Measurements from ENCODE around the gene SLC39A10.

SLC39A10 gene

GRCh38 chr2:195766691-195767090 lies 109.7 kb downstream of the SLC39A10 start:
- TF ChIP-seq POLR2A (IDR thresholded peaks at IDR 0.05; ENCODE audit: low read depth, low read length): no peak
- no peak for TF ChIP-seq POU2F2 (IDR thresholded peaks at IDR 0.05; ENCODE audit: low read depth, low read length)
- TF ChIP-seq TAF1 (IDR thresholded peaks at IDR 0.05; ENCODE audit: low read depth, low read length): no peak
- no peak for TF ChIP-seq POLR2AphosphoS5 (IDR thresholded peaks at IDR 0.05; ENCODE audit: low read depth, low read length)
- no peak for TF ChIP-seq PAX5 (IDR thresholded peaks at IDR 0.05; ENCODE audit: insufficient read depth, low read length, severe bottlenecking)
- no peak for TF ChIP-seq SPI1 (IDR thresholded peaks at IDR 0.05; ENCODE audit: low read depth, low read length)
- no peak for DNase-seq (ENCODE audit: insufficient read length, low spot score)
- no peak for FAIRE-seq

GRCh38 chr2:195768431-195768830 lies 111.4 kb downstream of the SLC39A10 start:
- no peak for DNase-seq (ENCODE audit: insufficient read length, low spot score)
- TF ChIP-seq SPI1 (IDR thresholded peaks at IDR 0.05; ENCODE audit: low read depth, low read length) (no peak), POLR2AphosphoS5 (IDR thresholded peaks at IDR 0.05; ENCODE audit: low read depth, low read length) (no peak), TAF1 (IDR thresholded peaks at IDR 0.05; ENCODE audit: low read depth, low read length) (no peak), POLR2A (IDR thresholded peaks at IDR 0.05; ENCODE audit: low read depth, low read length) (no peak), PAX5 (IDR thresholded peaks at IDR 0.05; ENCODE audit: insufficient read depth, low read length, severe bottlenecking) (no peak), POU2F2 (IDR thresholded peaks at IDR 0.05; ENCODE audit: low read depth, low read length) (no peak)
- no peak for FAIRE-seq

- FAIRE-seq (no peak), DNase-seq (ENCODE audit: insufficient read length, low spot score) (no peak)
- TF ChIP-seq SPI1 (IDR thresholded peaks at IDR 0.05; ENCODE audit: low read depth, low read length) (no peak), TAF1 (IDR thresholded peaks at IDR 0.05; ENCODE audit: low read depth, low read length) (no peak), PAX5 (IDR thresholded peaks at IDR 0.05; ENCODE audit: insufficient read depth, low read length, severe bottlenecking) (no peak), POLR2A (IDR thresholded peaks at IDR 0.05; ENCODE audit: low read depth, low read length) (no peak), POLR2AphosphoS5 (IDR thresholded peaks at IDR 0.05; ENCODE audit: low read depth, low read length) (no peak), POU2F2 (IDR thresholded peaks at IDR 0.05; ENCODE audit: low read depth, low read length) (no peak)
These were observed 112.9 kb downstream of the SLC39A10 start for GRCh38 chr2:195769975-195770374.

DNA sequence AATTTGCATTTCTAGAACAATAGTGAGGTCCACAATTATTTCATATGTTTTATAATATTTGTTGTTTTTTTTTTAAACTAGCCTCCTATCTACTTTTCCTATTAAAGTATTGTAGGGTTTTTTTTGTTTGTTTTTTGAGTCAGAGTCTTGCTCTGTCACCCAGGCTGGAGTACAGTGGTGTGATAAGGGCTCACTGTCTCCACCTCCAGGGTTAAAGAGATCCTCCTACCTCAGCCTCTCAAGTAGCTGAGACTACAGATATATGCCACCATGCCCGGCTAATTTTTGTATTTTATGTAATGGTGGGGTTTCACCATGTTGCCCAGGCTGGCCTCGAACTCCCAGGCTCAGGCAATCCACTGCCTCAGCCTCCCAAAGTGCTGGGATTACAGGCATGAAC lies 122.5 kb downstream of the SLC39A10 start:
- DNase-seq (ENCODE audit: insufficient read length, low spot score) (no peak), FAIRE-seq (no peak)
- TF ChIP-seq SPI1 (IDR thresholded peaks at IDR 0.05; ENCODE audit: low read depth, low read length) (no peak), POLR2A (IDR thresholded peaks at IDR 0.05; ENCODE audit: low read depth, low read length) (no peak), POU2F2 (IDR thresholded peaks at IDR 0.05; ENCODE audit: low read depth, low read length) (no peak), TAF1 (IDR thresholded peaks at IDR 0.05; ENCODE audit: low read depth, low read length) (no peak)

GRCh38 chr2:195782156-195782555 lies 125.1 kb downstream of the SLC39A10 start:
- TF ChIP-seq POLR2A (IDR thresholded peaks at IDR 0.05; ENCODE audit: low read depth, low read length) (no peak), POLR2AphosphoS5 (IDR thresholded peaks at IDR 0.05; ENCODE audit: low read depth, low read length) (no peak), POU2F2 (IDR thresholded peaks at IDR 0.05; ENCODE audit: low read depth, low read length) (no peak), TAF1 (IDR thresholded peaks at IDR 0.05; ENCODE audit: low read depth, low read length) (no peak), SPI1 (IDR thresholded peaks at IDR 0.05; ENCODE audit: low read depth, low read length) (no peak), PAX5 (IDR thresholded peaks at IDR 0.05; ENCODE audit: insufficient read depth, low read length, severe bottlenecking) (no peak)
- FAIRE-seq (no peak), DNase-seq (ENCODE audit: insufficient read length, low spot score) (no peak)
